Activated T-cell treated with anti-CD3 and anti-CD28 coated beads for 4 hours (primary cell): ENCODE data around the gene CGREF1.

ENCODE experiments used
- DNase-seq: peaks from one replicate; pipeline ENCODE4 v3.0.0-alpha.2; 2020

The CGREF1 gene

GRCh38 chr2:27071990-27072830 lies 46.7 kb downstream of the CGREF1 start:
- peak; percentile 22 for DNase-seq

- peak; percentile 79 for DNase-seq
Measured at GRCh38 chr2:27071277-27071989, 47.5 kb downstream of the CGREF1 start, which contains the start of gene OST4. OST4 (minus strand) TSS chr2:27071654.

GRCh38 chr2:27070653-27071276 lies 48.2 kb downstream of the CGREF1 start:
- DNase-seq: no peak

GRCh38 chr2:27069961-27070618 lies 48.8 kb downstream of the CGREF1 start:
- no peak for DNase-seq

- DNase-seq: no peak
Measured at GRCh38 chr2:27069436-27069835, 49.5 kb downstream of the CGREF1 start.

- no peak for DNase-seq
Measured at GRCh38 chr2:27067385-27067784, 51.5 kb downstream of the CGREF1 start.

GRCh38 chr2:27065128-27065527 lies 53.8 kb downstream of the CGREF1 start:
- no peak for DNase-seq

GRCh38 chr2:27060323-27060722 lies 58.6 kb downstream of the CGREF1 start:
- DNase-seq: no peak

- no peak for DNase-seq
Measured at GRCh38 chr2:27059141-27059820, 59.6 kb downstream of the CGREF1 start.

- no peak for DNase-seq
Measured at GRCh38 chr2:27058210-27058609, 60.7 kb downstream of the CGREF1 start.

- DNase-seq: no peak
Measured at GRCh38 chr2:27057184-27057583, 61.7 kb downstream of the CGREF1 start.

- no peak for DNase-seq
Measured at GRCh38 chr2:27054721-27055120, 64.2 kb downstream of the CGREF1 start.

- DNase-seq: no peak
Measured at GRCh38 chr2:27053776-27054175, 65.2 kb downstream of the CGREF1 start.

GRCh38 chr2:27053321-27053720 lies 65.6 kb downstream of the CGREF1 start:
- DNase-seq: no peak

GRCh38 chr2:27051902-27052645 lies 66.9 kb downstream of the CGREF1 start:
- DNase-seq: peak; percentile 37

GRCh38 chr2:27050996-27051901 lies 67.7 kb downstream of the CGREF1 start, which contains the start of gene AGBL5:
AGBL5 (plus strand) TSS chr2:27051668; CDS start chr2:27052959, 1,291 bp downstream.
- DNase-seq: peak; percentile 94
